ENCODE data around the gene NRBP1.

DNA sequence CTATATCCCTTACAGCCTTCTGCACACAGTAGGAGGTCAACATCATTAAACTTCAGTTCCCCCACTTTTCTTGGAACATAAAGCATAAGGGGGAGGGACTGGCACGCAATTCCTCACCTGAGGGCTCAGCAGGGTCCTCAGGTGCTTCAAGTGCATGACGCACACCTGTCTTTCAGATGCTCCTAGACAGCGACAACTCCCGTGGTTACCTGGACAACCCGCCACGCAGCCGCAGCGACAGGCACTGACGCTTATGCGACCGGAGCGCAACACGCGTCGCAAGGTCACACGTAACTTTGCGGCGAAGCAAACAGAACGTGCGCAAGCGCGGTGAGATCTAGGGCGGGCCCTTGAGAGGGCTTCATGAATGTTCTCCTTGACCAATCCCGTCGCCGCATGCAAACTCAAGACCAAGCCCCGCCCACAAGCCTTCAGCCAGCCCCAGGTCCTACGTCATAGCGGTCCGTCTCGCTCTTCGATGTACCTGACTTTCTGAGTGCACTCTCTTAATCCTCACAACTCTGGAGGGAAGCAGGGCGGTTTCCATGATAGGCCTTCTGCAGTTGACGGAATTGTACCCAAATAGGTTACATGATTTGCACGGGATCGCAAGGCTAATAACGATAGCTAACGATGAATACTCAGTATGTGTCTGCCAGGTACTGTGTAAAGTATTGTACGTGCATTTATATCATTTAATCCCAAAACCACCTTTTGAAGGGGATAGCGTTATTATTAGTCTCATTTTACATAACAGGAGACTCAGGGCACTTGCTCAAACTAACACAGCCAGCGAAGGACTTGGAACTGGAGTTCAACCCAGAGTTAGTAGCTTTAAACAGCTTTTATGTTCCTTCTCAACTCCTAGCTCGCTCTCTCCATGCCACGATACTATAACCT, 61.3 kb downstream of the NRBP1 start, which contains the start of gene IFT172:
- TF ChIP-seq, protein P1, sequence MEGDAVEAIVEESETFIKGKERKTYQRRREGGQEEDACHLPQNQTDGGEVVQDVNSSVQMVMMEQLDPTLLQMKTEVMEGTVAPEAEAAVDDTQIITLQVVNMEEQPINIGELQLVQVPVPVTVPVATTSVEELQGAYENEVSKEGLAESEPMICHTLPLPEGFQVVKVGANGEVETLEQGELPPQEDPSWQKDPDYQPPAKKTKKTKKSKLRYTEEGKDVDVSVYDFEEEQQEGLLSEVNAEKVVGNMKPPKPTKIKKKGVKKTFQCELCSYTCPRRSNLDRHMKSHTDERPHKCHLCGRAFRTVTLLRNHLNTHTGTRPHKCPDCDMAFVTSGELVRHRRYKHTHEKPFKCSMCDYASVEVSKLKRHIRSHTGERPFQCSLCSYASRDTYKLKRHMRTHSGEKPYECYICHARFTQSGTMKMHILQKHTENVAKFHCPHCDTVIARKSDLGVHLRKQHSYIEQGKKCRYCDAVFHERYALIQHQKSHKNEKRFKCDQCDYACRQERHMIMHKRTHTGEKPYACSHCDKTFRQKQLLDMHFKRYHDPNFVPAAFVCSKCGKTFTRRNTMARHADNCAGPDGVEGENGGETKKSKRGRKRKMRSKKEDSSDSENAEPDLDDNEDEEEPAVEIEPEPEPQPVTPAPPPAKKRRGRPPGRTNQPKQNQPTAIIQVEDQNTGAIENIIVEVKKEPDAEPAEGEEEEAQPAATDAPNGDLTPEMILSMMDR (IDR thresholded peaks at IDR 0.05; ENCODE audit: poor library complexity): no peak
- TF ChIP-seq EZH2 (IDR thresholded peaks at IDR 0.05; ENCODE audit: borderline replicate concordance): no peak
